ENCODE data around the gene GLB1L2.

The GLB1L2 gene

GRCh38 chr11:134425413-134425812 is 93.6 kb downstream of the GLB1L2 start:
- DNase-seq (ENCODE audit: low read depth in 2 of 3, low spot score in 2 of 3) = no peak

Measured in activated CD8-positive, alpha-beta memory T cell treated with anti-CD3 and anti-CD28 coated beads for 48 hours (primary cell).